Mesodermal cell (in vitro differentiated cells): ENCODE data around the gene MLYCD.

ENCODE experiments used
- H3K27ac ChIP-seq: 2 replicates; pipeline ENCODE4 v1.7.0; 2013; ENCODE audit warnings: mild to moderate bottlenecking, low read depth, low read length, moderate library complexity; ENCODE audit not compliant: severe bottlenecking
- H3K36me3 ChIP-seq: 2 replicates; pipeline ENCODE4 v1.7.1; 2013; ENCODE audit warnings: mild to moderate bottlenecking, low read length, moderate library complexity; ENCODE audit not compliant: control insufficient read depth, insufficient read depth
- H3K4me1 ChIP-seq: one replicate; pipeline ENCODE4 v1.7.1; 2013; ENCODE audit warnings: mild to moderate bottlenecking, low read length; ENCODE audit not compliant: insufficient read depth, control insufficient read depth, poor library complexity, severe bottlenecking
- H3K4me3 ChIP-seq: 2 replicates; pipeline ENCODE4 v1.7.0; 2013; ENCODE audit warnings: low read length, control low read depth, mild to moderate bottlenecking; ENCODE audit not compliant: insufficient read depth, poor library complexity, severe bottlenecking; ENCODE audit errors: extremely low read depth
- H3K9me3 ChIP-seq: 2 replicates; pipeline ENCODE4 v1.7.1; 2013; ENCODE audit warnings: mild to moderate bottlenecking, low read length, moderate library complexity; ENCODE audit not compliant: control insufficient read depth
- WGBS, 2 experiments: methylation state at CpG; one replicate each; pipeline ENCODE4 v1.1.5; 2013; ENCODE audit warnings: missing lambda C conversion rate in 2 of 2; ENCODE audit not compliant: insufficient coverage in 2 of 2; 5-methylcytosine and 5-hydroxymethylcytosine counted together

The MLYCD gene

GRCh38 chr16:83870830-83871229 is 28.1 kb upstream of the MLYCD start:
- H3K27ac ChIP-seq: no peak overlapping the region
- H3K36me3 ChIP-seq: no peaks in the 10 kb centered on the region
- no peak overlapping the region for H3K4me3 ChIP-seq
- H3K4me1 ChIP-seq: no peaks in the 10 kb centered on the region
- 68 to 80% methylated on average over 2 to 4 of the region's 5 CpGs for WGBS, 2 experiments
- no peaks in the 10 kb centered on the region for H3K9me3 ChIP-seq

GRCh38 chr16:83878838-83879237 is 20.1 kb upstream of the MLYCD start:
- WGBS, 2 experiments: 72 to 80% methylated on average over 2 to 4 of the region's 6 CpGs
- Histone ChIP-seq H3K4me3 (no peak overlapping the region), H3K4me1 (peaks cover 3% of the 10 kb centered on the region), H3K9me3 (no peaks in the 10 kb centered on the region), H3K27ac (no peak overlapping the region), H3K36me3 (no peaks in the 10 kb centered on the region)

GRCh38 chr16:83882163-83882885 is 16.6 kb upstream of the MLYCD start:
- WGBS, 2 experiments: 86 to 90% methylated on average over 8 of the region's 8 CpGs
- Histone ChIP-seq H3K9me3 (no peaks in the 10 kb centered on the region), H3K4me1 (peaks cover 3% of the 10 kb centered on the region), H3K36me3 (no peaks in the 10 kb centered on the region), H3K4me3 (no peak overlapping the region), H3K27ac (no peak overlapping the region)

GRCh38 chr16:83886199-83886971 is 12.5 kb upstream of the MLYCD start:
- 93 to 95% methylated on average over 10 to 11 of the region's 13 CpGs for WGBS, 2 experiments
- Histone ChIP-seq H3K36me3 (no peaks in the 10 kb centered on the region), H3K4me1 (no peaks in the 10 kb centered on the region), H3K9me3 (peaks cover under 1% of the 10 kb centered on the region), H3K27ac (no peak overlapping the region), H3K4me3 (no peak overlapping the region)

- no peaks in the 10 kb centered on the region for H3K4me1 ChIP-seq
- H3K27ac ChIP-seq: no peak overlapping the region
- H3K4me3 ChIP-seq: no peak overlapping the region
- WGBS, 2 experiments: 79 to 100% methylated on average over 1 to 3 of the region's 8 CpGs
- H3K36me3 ChIP-seq: no peaks in the 10 kb centered on the region
- peaks cover 7% of the 10 kb centered on the region for H3K9me3 ChIP-seq
Observed at GRCh38 chr16:83887080-83887479, 11.8 kb upstream of the MLYCD start.

GRCh38 chr16:83887564-83887963 is 11.4 kb upstream of the MLYCD start:
- peaks cover 10% of the 10 kb centered on the region for H3K9me3 ChIP-seq
- WGBS, 2 experiments: 83 to 88% methylated on average over 7 to 8 of the region's 8 CpGs
- H3K4me1 ChIP-seq: no peaks in the 10 kb centered on the region
- no peaks in the 10 kb centered on the region for H3K36me3 ChIP-seq
- H3K27ac ChIP-seq: peak overlapping the region; percentile 81
- no peak overlapping the region for H3K4me3 ChIP-seq

GRCh38 chr16:83888672-83889044 is 10.3 kb upstream of the MLYCD start:
- no peaks in the 10 kb centered on the region for H3K36me3 ChIP-seq
- no CpG with 5 or more reads among the region's 4 CpGs for WGBS, 2 experiments
- no peak overlapping the region for H3K4me3 ChIP-seq
- peaks cover 15% of the 10 kb centered on the region for H3K9me3 ChIP-seq
- peak overlapping the region; percentile 81 for H3K27ac ChIP-seq
- no peaks in the 10 kb centered on the region for H3K4me1 ChIP-seq

GRCh38 chr16:83890359-83890758 is 8.6 kb upstream of the MLYCD start:
- Histone ChIP-seq H3K9me3 (peaks cover 15% of the 10 kb centered on the region), H3K36me3 (no peaks in the 10 kb centered on the region), H3K4me1 (no peaks in the 10 kb centered on the region), H3K4me3 (no peak overlapping the region), H3K27ac (no peak overlapping the region)
- 90 to 100% methylated on average over 2 to 3 of the region's 5 CpGs for WGBS, 2 experiments

GRCh38 chr16:83891742-83892141 is 7.2 kb upstream of the MLYCD start:
- Histone ChIP-seq H3K36me3 (no peaks in the 10 kb centered on the region), H3K27ac (no peak overlapping the region), H3K9me3 (peaks cover 15% of the 10 kb centered on the region), H3K4me1 (no peaks in the 10 kb centered on the region), H3K4me3 (no peak overlapping the region)
- WGBS, 2 experiments: 75 to 86% methylated on average over 2 to 3 of the region's 3 CpGs

GRCh38 chr16:83895243-83895642 is 3.7 kb upstream of the MLYCD start:
- Histone ChIP-seq H3K9me3 (peaks cover 15% of the 10 kb centered on the region), H3K36me3 (no peaks in the 10 kb centered on the region), H3K4me3 (no peak overlapping the region), H3K4me1 (no peaks in the 10 kb centered on the region), H3K27ac (no peak overlapping the region)
- WGBS, 2 experiments: 74 to 80% methylated on average over 1 to 3 of the region's 4 CpGs

GRCh38 chr16:83895942-83896341 is 3.0 kb upstream of the MLYCD start:
- no peak overlapping the region for H3K27ac ChIP-seq
- H3K9me3 ChIP-seq: peaks cover 15% of the 10 kb centered on the region
- no peak overlapping the region for H3K4me3 ChIP-seq
- no peaks in the 10 kb centered on the region for H3K36me3 ChIP-seq
- 90 to 100% methylated on average over 1 to 2 of the region's 3 CpGs for WGBS, 2 experiments
- H3K4me1 ChIP-seq: no peaks in the 10 kb centered on the region
